Natural killer cell treated with Interleukin-12 subunit alpha and Interleukin-12 subunit beta and Interleukin-15 and Interleukin-18, amount 100 ng/mL, for 72 hours (primary cell): ENCODE data around the gene MYO5A. TPM values are rescaled to one million over a fixed set of nuclear protein-coding genes. Genes with fewer than 3 reads are reported as not detected.
"Not testable (repeated sequence)": the region's sequence is repeated elsewhere in the genome, so short reads cannot be mapped to it uniquely, and the experiment has no call there.

Source experiments
- ATAC-seq, 2 donors: fragments of 150-1000 bp; cut with Tn5 transposase in 1 of 2; sonication (Bioruptor Pico), chemical (Tn5 transposase) in 1 of 2; 2 replicates each; pipeline ENCODE4 v1.10.0; 2021
- DNase-seq: peaks from one replicate; pipeline ENCODE4 v3.0.0; 2022; ENCODE audit warnings: low spot score
- H3K27ac Mint-ChIP-seq, 2 donors: 1 replicate in 1 of 2; 2 replicates in 1 of 2; pipeline ENCODE4 v1.8.0; 2022; ENCODE audit warnings: mixed read lengths in 2 of 2, mild to moderate bottlenecking in 1 of 2, moderate library complexity in 1 of 2
- H3K27me3 Mint-ChIP-seq, 2 donors: 1 replicate in 1 of 2; 2 replicates in 1 of 2; pipeline ENCODE4 v1.8.0; 2022; ENCODE audit warnings: mixed read lengths in 2 of 2
- H3K36me3 Mint-ChIP-seq: one replicate; pipeline ENCODE4 v1.8.0; 2022; ENCODE audit warnings: mixed read lengths
- H3K4me1 Mint-ChIP-seq, 2 donors: 1 replicate in 1 of 2; 2 replicates in 1 of 2; pipeline ENCODE4 v1.8.0; 2022; ENCODE audit warnings: low read depth in 2 of 2, mixed read lengths in 2 of 2, mild to moderate bottlenecking in 1 of 2
- H3K4me3 Mint-ChIP-seq: one replicate; pipeline ENCODE4 v1.8.0; 2022; ENCODE audit warnings: mixed read lengths
- H3K9me3 Mint-ChIP-seq: 2 replicates; pipeline ENCODE4 v1.8.0; 2022; ENCODE audit warnings: mixed read lengths
- total RNA-seq, 2 donors: library from RNA; stranded (reverse); gene quantifications; one replicate each; pipeline ENCODE4 v1.2.3, GENCODE V29; 2022

The MYO5A gene
- total RNA-seq, 2 donors from 2014 or later: 42.4 to 49.5 TPM

GRCh38 chr15:52448011-52448890 lies 80.4 kb downstream of the MYO5A start:
- Mint-ChIP-seq H3K4me1 (peaks cover 34 to 36% of the 10 kb centered on the region in 2 donors), H3K36me3 (peaks cover 5% of the 10 kb centered on the region), H3K4me3 (no peak overlapping the region), H3K27me3 (no peaks in the 10 kb centered on the region), H3K27ac (no peak overlapping the region), H3K9me3 (no peaks in the 10 kb centered on the region)
- no peak for DNase-seq
- ATAC-seq: no peak

DNA sequence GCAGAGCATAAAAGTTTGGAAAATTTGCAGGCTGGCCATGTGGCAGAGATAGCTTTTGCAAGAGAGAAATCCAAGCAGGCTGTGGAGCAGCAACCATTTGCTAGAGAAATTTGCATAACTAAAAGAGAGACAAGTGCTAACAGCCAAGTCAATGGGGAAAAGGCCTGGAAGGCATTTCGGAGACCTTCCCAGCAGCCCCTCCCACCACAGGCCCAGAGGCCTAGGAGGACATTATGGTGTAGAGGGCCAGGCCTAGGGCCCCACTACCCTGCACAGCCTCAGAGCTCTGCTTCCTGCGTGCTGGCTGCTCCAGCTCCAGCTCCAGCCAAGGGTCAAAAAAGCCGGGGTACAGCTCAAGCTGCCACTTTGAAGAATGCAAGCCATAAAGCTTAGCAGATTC lies 82.7 kb downstream of the MYO5A start:
- Mint-ChIP-seq H3K27me3 (no peaks in the 10 kb centered on the region), H3K4me3 (no peak overlapping the region), H3K9me3 (no peaks in the 10 kb centered on the region), H3K27ac (no peak overlapping the region), H3K36me3 (no peaks in the 10 kb centered on the region), H3K4me1 (peaks cover 31 to 34% of the 10 kb centered on the region in 2 donors)
- DNase-seq (no peak), ATAC-seq (no peak)

DNA sequence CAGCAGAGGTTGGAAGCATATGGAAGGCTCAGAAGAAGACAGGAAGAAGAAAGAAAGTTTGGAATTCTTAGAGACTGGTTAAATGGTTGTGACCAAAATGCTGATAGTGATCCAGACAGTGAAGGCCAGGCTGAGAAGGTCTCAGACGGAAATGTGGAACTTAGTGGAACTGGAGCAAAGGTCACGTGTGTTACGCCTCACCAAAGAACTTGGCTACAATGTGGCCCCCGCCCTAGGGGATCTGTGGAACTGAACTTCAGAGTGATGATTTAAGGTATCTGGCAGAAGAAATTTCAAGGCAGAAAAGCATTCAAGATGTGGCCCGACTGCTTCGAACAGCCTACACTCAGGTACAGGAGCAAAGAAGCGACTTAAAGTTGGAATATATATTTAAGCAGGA lies 83.1 kb downstream of the MYO5A start:
- H3K27me3 Mint-ChIP-seq: no peaks in the 10 kb centered on the region
- peaks cover 34 to 35% of the 10 kb centered on the region in 2 donors for H3K4me1 Mint-ChIP-seq
- H3K9me3 Mint-ChIP-seq: no peaks in the 10 kb centered on the region
- H3K4me3 Mint-ChIP-seq: no peak overlapping the region
- no peak overlapping the region for H3K27ac Mint-ChIP-seq
- no peaks in the 10 kb centered on the region for H3K36me3 Mint-ChIP-seq
- no peak for ATAC-seq
- no peak for DNase-seq

DNA sequence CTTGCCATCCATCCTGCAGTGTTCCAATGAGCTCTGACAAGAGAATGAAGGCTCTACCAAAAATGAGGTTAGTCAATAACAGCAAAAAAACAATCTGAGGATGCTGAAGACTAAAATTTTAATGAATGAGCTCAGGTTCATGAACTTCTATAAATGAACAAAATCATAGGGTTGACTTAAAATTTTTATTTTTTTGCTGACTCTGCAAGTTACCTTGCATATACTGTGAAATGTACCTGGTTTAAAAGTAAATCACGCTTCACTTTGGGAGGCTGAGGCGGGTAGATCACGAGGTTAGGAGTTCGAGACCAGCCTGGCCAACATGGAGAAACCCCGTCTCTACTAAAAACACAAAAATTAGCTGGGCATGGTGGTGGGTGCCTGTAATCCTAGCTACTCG lies 85.5 kb downstream of the MYO5A start:
- H3K4me1 Mint-ChIP-seq: peaks cover 41 to 44% of the 10 kb centered on the region in 2 donors
- H3K27ac Mint-ChIP-seq, ATAC-seq, H3K27me3 Mint-ChIP-seq, DNase-seq, H3K9me3 Mint-ChIP-seq, H3K36me3 Mint-ChIP-seq, H3K4me3 Mint-ChIP-seq: not testable (repeated sequence)

- Mint-ChIP-seq H3K36me3 (no peaks in the 10 kb centered on the region), H3K4me1 (peaks cover 38 to 43% of the 10 kb centered on the region in 2 donors), H3K27ac (no peak overlapping the region), H3K4me3 (no peak overlapping the region), H3K27me3 (no peaks in the 10 kb centered on the region), H3K9me3 (no peaks in the 10 kb centered on the region)
- ATAC-seq (no peak), DNase-seq (no peak)
Observed at GRCh38 chr15:52441841-52442240, 86.8 kb downstream of the MYO5A start.

- Mint-ChIP-seq H3K27ac (peak overlapping the region in 1 of 2 donors; percentile 64), H3K4me1 (peaks cover 42 to 44% of the 10 kb centered on the region in 2 donors)
Observed at GRCh38 chr15:52440946-52441345, 87.7 kb downstream of the MYO5A start.

GRCh38 chr15:52440414-52440813 lies 88.3 kb downstream of the MYO5A start:
- peak overlapping the region in 1 of 2 donors; percentile 64 for H3K27ac Mint-ChIP-seq
- DNase-seq (no peak), ATAC-seq (no peak)
- peaks cover 38 to 39% of the 10 kb centered on the region in 2 donors for H3K4me1 Mint-ChIP-seq
- H3K36me3 Mint-ChIP-seq: no peaks in the 10 kb centered on the region
- H3K4me3 Mint-ChIP-seq: no peak overlapping the region
- no peaks in the 10 kb centered on the region for H3K27me3 Mint-ChIP-seq
- H3K9me3 Mint-ChIP-seq: no peaks in the 10 kb centered on the region

More at GRCh38 chr15:52440946-52441345, 87.7 kb downstream of the MYO5A start:
- Mint-ChIP-seq H3K4me3 (no peak overlapping the region), H3K9me3 (no peaks in the 10 kb centered on the region), H3K27me3 (no peaks in the 10 kb centered on the region), H3K36me3 (no peaks in the 10 kb centered on the region)
- ATAC-seq (no peak), DNase-seq (no peak)

GRCh38 chr15:52439470-52439869 lies 89.2 kb downstream of the MYO5A start:
- ATAC-seq: no peak
- Mint-ChIP-seq H3K4me3 (no peak overlapping the region), H3K4me1 (peaks cover 33 to 35% of the 10 kb centered on the region in 2 donors), H3K9me3 (no peaks in the 10 kb centered on the region), H3K27ac (peak overlapping the region in 1 of 2 donors; percentile 2), H3K36me3 (no peaks in the 10 kb centered on the region), H3K27me3 (no peaks in the 10 kb centered on the region)
- no peak for DNase-seq

GRCh38 chr15:52439042-52439441 lies 89.6 kb downstream of the MYO5A start:
- ATAC-seq, DNase-seq, H3K36me3 Mint-ChIP-seq, H3K27me3 Mint-ChIP-seq, H3K4me3 Mint-ChIP-seq, H3K9me3 Mint-ChIP-seq: not testable (repeated sequence)
- H3K27ac Mint-ChIP-seq: peak overlapping the region; percentile 2 to 38
- H3K4me1 Mint-ChIP-seq: peaks cover 33 to 35% of the 10 kb centered on the region in 2 donors

DNA sequence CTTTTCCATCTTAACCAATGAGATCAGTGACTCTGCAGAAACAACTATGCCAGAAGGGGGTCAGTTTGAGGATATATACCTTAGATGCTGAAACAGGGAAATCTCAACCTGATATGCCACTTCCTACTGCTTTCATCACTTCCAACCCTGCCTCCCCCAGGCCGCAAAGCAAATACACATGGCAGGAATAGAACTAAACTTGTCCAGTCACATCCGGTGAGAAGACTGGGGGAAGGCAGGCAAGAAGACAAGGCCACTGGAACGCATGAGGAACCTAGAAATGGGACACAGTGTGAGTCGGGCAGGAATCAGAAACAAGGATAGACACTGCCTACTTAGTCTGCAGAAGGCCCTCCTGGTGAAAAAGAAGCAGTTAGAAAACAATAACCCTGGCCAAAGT lies 90.6 kb downstream of the MYO5A start:
- H3K27ac Mint-ChIP-seq: peak overlapping the region; percentile 38 to 39
- ATAC-seq: peak; percentile 44 to 52
- H3K36me3 Mint-ChIP-seq: no peaks in the 10 kb centered on the region
- H3K27me3 Mint-ChIP-seq: no peaks in the 10 kb centered on the region
- no peaks in the 10 kb centered on the region for H3K9me3 Mint-ChIP-seq
- no peak overlapping the region for H3K4me3 Mint-ChIP-seq
- DNase-seq: no peak
- H3K4me1 Mint-ChIP-seq: peaks cover 33 to 35% of the 10 kb centered on the region in 2 donors

GRCh38 chr15:52437646-52438045 lies 91.0 kb downstream of the MYO5A start:
- Mint-ChIP-seq H3K27me3 (no peaks in the 10 kb centered on the region), H3K4me1 (peaks cover 33 to 38% of the 10 kb centered on the region in 2 donors), H3K36me3 (no peaks in the 10 kb centered on the region), H3K9me3 (no peaks in the 10 kb centered on the region), H3K27ac (peak overlapping the region; percentile 38 to 39), H3K4me3 (no peak overlapping the region)
- DNase-seq (no peak), ATAC-seq (no peak)

- Mint-ChIP-seq H3K36me3 (no peaks in the 10 kb centered on the region), H3K27ac (no peak overlapping the region), H3K9me3 (no peaks in the 10 kb centered on the region), H3K4me3 (no peak overlapping the region), H3K27me3 (no peaks in the 10 kb centered on the region), H3K4me1 (peaks cover 34 to 40% of the 10 kb centered on the region in 2 donors)
- DNase-seq (no peak), ATAC-seq (no peak)
Observed at GRCh38 chr15:52436981-52437380, 91.7 kb downstream of the MYO5A start.

- no peaks in the 10 kb centered on the region for H3K9me3 Mint-ChIP-seq
- H3K4me1 Mint-ChIP-seq: peaks cover 25 to 29% of the 10 kb centered on the region in 2 donors
- no peaks in the 10 kb centered on the region for H3K36me3 Mint-ChIP-seq
- no peak overlapping the region for H3K4me3 Mint-ChIP-seq
- H3K27me3 Mint-ChIP-seq: no peaks in the 10 kb centered on the region
- ATAC-seq (no peak), DNase-seq (no peak)
- H3K27ac Mint-ChIP-seq: no peak overlapping the region
Observed at GRCh38 chr15:52434885-52435284, 93.8 kb downstream of the MYO5A start.

DNA sequence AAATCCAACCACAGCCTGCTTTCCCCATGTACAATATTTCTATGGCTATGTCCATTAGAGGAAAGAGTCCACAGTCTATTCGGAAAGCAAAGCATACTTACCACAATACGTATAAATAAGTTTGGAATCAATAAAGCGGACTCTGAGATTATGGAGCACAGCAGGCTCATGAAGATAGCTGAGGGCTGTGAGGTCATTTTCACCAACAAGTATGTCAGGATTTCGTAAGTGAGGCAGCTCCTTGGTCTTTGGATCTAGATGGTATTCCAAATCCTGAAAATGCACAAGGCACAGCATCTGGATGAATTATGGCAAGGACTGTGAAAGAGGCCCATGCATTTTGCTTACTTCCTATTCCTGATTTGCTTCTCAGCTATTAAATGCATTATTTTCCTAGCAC lies 100.4 kb downstream of the MYO5A start:
- H3K4me1 Mint-ChIP-seq: peaks cover 6 to 15% of the 10 kb centered on the region in 2 donors
- DNase-seq: no peak

More for the DNA sequence above, 100.4 kb downstream of the MYO5A start:
- Mint-ChIP-seq H3K27ac (no peak overlapping the region), H3K27me3 (no peaks in the 10 kb centered on the region), H3K9me3 (no peaks in the 10 kb centered on the region), H3K4me3 (no peak overlapping the region), H3K36me3 (no peaks in the 10 kb centered on the region)
- ATAC-seq: no peak
